ENCODE measurements around the gene COG7.

COG7 gene

DNA sequence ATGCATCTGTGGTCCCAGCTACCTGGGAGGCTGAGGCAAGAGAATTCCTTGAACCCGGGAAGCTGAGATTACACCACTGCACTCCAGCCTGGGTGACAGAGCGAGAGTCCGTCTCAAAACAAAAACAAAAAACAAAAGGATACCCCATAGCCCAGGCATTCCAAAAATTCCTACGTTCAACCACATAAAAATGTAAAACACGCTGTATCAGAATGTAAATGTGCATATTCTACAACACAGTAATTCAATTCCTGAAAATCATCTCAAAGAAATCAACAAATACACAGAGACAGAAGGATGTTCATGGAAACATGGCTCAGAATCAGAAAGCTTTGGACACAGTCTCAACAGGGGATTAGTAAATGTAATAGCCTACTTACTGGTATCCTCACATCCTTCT is 33.0 kb downstream of the COG7 start:
- ATAC-seq: peak; percentile 23; the same call in 2 of the 3 replicates
- 0 out of 2 replicates have a peak, but pooled peaks have one; percentile 16 for TF ChIP-seq ISL1 (CRISPR knock-in tag; IDR thresholded peaks at IDR 0.05)
- TF ChIP-seq ZFP3 (CRISPR knock-in tag; IDR thresholded peaks at IDR 0.05): no peak

DNA sequence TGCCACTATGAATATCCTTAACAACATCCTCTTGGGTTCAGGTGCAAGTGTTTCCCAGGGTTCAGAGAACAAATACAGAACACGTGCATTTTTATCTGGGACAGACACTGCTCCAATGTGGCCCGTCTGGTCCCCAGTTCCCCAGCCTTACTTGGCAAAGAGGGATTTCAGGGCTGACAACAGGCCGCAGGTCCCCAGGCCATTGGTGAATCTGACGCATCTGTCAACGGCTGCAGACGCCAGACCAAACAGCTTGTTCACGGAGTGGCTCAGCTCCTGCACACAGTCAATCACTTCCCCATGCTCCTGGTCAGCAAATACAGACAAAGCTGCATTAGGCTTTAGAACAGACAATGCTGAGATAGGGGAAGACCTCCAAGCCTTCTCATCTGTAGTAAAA is 36.2 kb downstream of the COG7 start:
- no peak for ATAC-seq
- no peak for TF ChIP-seq OSR1 (CRISPR knock-in tag; IDR thresholded peaks at IDR 0.05)
- no peak for TF ChIP-seq ISL1 (CRISPR knock-in tag; IDR thresholded peaks at IDR 0.05)
- no peak for TF ChIP-seq ZNF70 (CRISPR knock-in tag; IDR thresholded peaks at IDR 0.05)
- TF ChIP-seq ZNF8 (CRISPR knock-in tag; IDR thresholded peaks at IDR 0.05): no peak
- no peak for TF ChIP-seq RARB (CRISPR knock-in tag; IDR thresholded peaks at IDR 0.05)
- TF ChIP-seq CSDC2 (CRISPR knock-in tag; IDR thresholded peaks at IDR 0.05): no peak
- TF ChIP-seq, protein P1, sequence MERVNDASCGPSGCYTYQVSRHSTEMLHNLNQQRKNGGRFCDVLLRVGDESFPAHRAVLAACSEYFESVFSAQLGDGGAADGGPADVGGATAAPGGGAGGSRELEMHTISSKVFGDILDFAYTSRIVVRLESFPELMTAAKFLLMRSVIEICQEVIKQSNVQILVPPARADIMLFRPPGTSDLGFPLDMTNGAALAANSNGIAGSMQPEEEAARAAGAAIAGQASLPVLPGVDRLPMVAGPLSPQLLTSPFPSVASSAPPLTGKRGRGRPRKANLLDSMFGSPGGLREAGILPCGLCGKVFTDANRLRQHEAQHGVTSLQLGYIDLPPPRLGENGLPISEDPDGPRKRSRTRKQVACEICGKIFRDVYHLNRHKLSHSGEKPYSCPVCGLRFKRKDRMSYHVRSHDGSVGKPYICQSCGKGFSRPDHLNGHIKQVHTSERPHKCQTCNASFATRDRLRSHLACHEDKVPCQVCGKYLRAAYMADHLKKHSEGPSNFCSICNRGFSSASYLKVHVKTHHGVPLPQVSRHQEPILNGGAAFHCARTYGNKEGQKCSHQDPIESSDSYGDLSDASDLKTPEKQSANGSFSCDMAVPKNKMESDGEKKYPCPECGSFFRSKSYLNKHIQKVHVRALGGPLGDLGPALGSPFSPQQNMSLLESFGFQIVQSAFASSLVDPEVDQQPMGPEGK (CRISPR knock-in tag; IDR thresholded peaks at IDR 0.05; ENCODE audit: borderline replicate concordance): no peak
- TF ChIP-seq GLIS3 (CRISPR knock-in tag; IDR thresholded peaks at IDR 0.05): no peak
- no peak for TF ChIP-seq ZFP3 (CRISPR knock-in tag; IDR thresholded peaks at IDR 0.05)
- TF ChIP-seq, protein P2, sequence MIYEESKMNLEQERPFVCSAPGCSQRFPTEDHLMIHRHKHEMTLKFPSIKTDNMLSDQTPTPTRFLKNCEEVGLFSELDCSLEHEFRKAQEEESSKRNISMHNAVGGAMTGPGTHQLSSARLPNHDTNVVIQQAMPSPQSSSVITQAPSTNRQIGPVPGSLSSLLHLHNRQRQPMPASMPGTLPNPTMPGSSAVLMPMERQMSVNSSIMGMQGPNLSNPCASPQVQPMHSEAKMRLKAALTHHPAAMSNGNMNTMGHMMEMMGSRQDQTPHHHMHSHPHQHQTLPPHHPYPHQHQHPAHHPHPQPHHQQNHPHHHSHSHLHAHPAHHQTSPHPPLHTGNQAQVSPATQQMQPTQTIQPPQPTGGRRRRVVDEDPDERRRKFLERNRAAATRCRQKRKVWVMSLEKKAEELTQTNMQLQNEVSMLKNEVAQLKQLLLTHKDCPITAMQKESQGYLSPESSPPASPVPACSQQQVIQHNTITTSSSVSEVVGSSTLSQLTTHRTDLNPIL (CRISPR knock-in tag; IDR thresholded peaks at IDR 0.05; ENCODE audit: low read depth): no peak
- TF ChIP-seq PPARA (CRISPR knock-in tag; IDR thresholded peaks at IDR 0.05; ENCODE audit: borderline replicate concordance): no peak
- TF ChIP-seq, protein P3, sequence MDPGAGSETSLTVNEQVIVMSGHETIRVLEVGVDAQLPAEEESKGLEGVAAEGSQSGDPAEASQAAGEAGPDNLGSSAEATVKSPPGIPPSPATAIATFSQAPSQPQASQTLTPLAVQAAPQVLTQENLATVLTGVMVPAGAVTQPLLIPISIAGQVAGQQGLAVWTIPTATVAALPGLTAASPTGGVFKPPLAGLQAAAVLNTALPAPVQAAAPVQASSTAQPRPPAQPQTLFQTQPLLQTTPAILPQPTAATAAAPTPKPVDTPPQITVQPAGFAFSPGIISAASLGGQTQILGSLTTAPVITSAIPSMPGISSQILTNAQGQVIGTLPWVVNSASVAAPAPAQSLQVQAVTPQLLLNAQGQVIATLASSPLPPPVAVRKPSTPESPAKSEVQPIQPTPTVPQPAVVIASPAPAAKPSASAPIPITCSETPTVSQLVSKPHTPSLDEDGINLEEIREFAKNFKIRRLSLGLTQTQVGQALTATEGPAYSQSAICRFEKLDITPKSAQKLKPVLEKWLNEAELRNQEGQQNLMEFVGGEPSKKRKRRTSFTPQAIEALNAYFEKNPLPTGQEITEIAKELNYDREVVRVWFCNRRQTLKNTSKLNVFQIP (CRISPR knock-in tag; IDR thresholded peaks at IDR 0.05; ENCODE audit: borderline replicate concordance, low read depth): no peak
- TF ChIP-seq, protein P4, sequence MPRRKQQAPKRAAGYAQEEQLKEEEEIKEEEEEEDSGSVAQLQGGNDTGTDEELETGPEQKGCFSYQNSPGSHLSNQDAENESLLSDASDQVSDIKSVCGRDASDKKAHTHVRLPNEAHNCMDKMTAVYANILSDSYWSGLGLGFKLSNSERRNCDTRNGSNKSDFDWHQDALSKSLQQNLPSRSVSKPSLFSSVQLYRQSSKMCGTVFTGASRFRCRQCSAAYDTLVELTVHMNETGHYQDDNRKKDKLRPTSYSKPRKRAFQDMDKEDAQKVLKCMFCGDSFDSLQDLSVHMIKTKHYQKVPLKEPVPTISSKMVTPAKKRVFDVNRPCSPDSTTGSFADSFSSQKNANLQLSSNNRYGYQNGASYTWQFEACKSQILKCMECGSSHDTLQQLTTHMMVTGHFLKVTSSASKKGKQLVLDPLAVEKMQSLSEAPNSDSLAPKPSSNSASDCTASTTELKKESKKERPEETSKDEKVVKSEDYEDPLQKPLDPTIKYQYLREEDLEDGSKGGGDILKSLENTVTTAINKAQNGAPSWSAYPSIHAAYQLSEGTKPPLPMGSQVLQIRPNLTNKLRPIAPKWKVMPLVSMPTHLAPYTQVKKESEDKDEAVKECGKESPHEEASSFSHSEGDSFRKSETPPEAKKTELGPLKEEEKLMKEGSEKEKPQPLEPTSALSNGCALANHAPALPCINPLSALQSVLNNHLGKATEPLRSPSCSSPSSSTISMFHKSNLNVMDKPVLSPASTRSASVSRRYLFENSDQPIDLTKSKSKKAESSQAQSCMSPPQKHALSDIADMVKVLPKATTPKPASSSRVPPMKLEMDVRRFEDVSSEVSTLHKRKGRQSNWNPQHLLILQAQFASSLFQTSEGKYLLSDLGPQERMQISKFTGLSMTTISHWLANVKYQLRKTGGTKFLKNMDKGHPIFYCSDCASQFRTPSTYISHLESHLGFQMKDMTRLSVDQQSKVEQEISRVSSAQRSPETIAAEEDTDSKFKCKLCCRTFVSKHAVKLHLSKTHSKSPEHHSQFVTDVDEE (CRISPR knock-in tag; IDR thresholded peaks at IDR 0.05): no peak
- TF ChIP-seq TCF4 (CRISPR knock-in tag; IDR thresholded peaks at IDR 0.05; ENCODE audit: borderline replicate concordance): no peak
- no peak for TF ChIP-seq ARNTL (CRISPR knock-in tag; IDR thresholded peaks at IDR 0.05; ENCODE audit: borderline replicate concordance, low read depth)
- no peak for TF ChIP-seq BACH2 (CRISPR knock-in tag; IDR thresholded peaks at IDR 0.05; ENCODE audit: borderline replicate concordance)

DNA sequence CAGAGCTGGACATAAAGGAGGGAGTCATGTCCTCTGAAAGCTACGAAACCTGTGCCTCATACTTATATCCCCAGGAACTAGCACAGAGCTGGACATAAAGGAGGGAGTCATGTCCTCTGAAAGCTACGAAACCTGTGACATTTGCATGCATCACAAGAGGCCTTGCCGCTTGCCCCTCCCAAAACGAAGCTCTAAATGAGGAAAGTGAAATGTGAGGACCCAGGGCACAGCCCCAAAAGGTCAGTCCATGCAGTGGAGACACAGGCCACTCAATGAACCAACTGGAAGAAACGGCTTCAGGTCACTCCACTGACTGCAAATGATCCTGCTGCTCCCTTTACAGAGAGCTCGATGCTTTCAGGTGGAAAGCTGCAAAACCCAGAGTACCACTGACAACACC is 38.3 kb downstream of the COG7 start:
- ATAC-seq: no peak
- TF ChIP-seq ZFP3 (CRISPR knock-in tag; IDR thresholded peaks at IDR 0.05) (no peak), CSDC2 (CRISPR knock-in tag; IDR thresholded peaks at IDR 0.05) (no peak), TCF4 (CRISPR knock-in tag; IDR thresholded peaks at IDR 0.05; ENCODE audit: borderline replicate concordance) (no peak)
- TF ChIP-seq, protein P2 (CRISPR knock-in tag; IDR thresholded peaks at IDR 0.05; ENCODE audit: low read depth): no peak
- TF ChIP-seq, protein P4 (CRISPR knock-in tag; IDR thresholded peaks at IDR 0.05): no peak
